ENCODE measurements around the gene MUC5B. TPM values are rescaled to one million over a fixed set of nuclear protein-coding genes. Genes with fewer than 3 reads are reported as not detected.
"Not testable (repeated sequence)": the region's sequence is repeated elsewhere in the genome, so short reads cannot be mapped to it uniquely, and the experiment has no call there.

Gene MUC5B
- total RNA-seq, 4 donors from 2014 or later = 0.04 to 139 (median 1.6) TPM

DNA sequence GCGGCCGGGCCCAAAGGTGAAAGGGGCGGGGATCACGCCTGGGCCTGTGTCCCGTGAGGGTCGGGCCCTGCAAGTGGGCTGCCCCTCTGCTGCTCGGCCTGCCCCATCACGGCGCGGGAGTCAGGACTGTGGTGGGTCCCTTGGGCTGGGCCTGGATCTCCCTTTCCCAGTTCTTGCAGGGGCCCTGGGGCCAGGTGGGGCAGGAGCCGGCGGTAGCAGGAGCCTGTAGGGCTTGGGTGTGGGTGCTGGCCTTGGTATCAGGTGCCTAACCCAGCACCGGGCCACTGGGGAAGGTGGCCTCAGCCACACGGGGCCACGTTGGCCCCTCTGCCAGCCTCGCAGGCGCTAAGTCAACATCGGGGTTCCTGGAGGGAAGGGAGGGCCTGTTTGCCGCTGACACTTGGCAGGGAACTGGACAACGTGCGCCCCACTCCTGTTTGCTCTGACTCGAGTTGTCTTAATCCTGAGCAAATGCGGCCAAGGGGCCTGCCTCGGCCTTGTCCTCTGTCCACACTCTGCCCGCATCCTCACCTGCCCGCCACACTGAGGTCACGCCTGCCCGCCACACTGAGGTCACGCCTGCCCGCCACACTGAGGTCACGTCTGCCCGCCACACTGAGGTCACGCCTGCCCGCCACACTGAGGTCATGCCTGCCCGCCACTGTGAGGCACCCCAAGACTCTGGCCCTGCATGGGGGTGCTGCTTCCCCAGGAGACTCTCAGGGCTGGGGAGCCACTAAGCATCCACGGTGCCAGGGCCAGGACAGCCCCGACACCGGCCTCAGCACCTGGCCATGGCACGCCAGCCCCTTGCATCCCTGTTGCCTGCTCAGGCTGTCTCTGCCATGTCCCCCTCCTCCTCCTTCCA is 14.2 kb upstream of the MUC5B start:
- Histone ChIP-seq H3K9me3 (peaks cover 0 to 34% (median 5%) of the 10 kb centered on the region in 3 donors), H3K4me1 (no peaks in the 10 kb centered on the region), H3K27ac (no peak overlapping the region), H3K4me3 (no peak overlapping the region), H3K36me3 (no peaks in the 10 kb centered on the region), H3K27me3 (peaks cover 0 to 77% (median 0%) of the 10 kb centered on the region in 4 donors)
- TF ChIP-seq CTCF (IDR thresholded peaks at IDR 0.05) (no peak), POLR2A (IDR thresholded peaks at IDR 0.05) (no peak)
- 83 to 99% methylated on average over 7 to 9 of the region's 39 CpGs for WGBS, 2 donors
- no peak for DNase-seq
- intact Hi-C loops (cut with DNase I) = loop anchor here (10.0 kb wide), 2 partner anchors 306 to 366 kb away; partner anchors contain the start of gene DUSP8

GRCh38 chr11:1209371-1210057 is 13.4 kb upstream of the MUC5B start:
- H3K27ac ChIP-seq = no peak overlapping the region
- peaks cover 0 to 68% (median 0%) of the 10 kb centered on the region in 4 donors for H3K27me3 ChIP-seq
- DNase-seq = no peak
- H3K9me3 ChIP-seq = peaks cover 0 to 34% (median 5%) of the 10 kb centered on the region in 3 donors
- H3K4me3 ChIP-seq = no peak overlapping the region
- 80 to 84% methylated on average over 10 to 12 of the region's 17 CpGs for WGBS, 2 donors
- no peaks in the 10 kb centered on the region for H3K36me3 ChIP-seq
- TF ChIP-seq POLR2A (IDR thresholded peaks at IDR 0.05) (no peak), CTCF (IDR thresholded peaks at IDR 0.05) (no peak)
- no peaks in the 10 kb centered on the region for H3K4me1 ChIP-seq
- intact Hi-C loops (cut with DNase I) = loop anchor here (10.0 kb wide), 2 partner anchors 305 to 365 kb away; partner anchors contain the start of gene DUSP8

DNA sequence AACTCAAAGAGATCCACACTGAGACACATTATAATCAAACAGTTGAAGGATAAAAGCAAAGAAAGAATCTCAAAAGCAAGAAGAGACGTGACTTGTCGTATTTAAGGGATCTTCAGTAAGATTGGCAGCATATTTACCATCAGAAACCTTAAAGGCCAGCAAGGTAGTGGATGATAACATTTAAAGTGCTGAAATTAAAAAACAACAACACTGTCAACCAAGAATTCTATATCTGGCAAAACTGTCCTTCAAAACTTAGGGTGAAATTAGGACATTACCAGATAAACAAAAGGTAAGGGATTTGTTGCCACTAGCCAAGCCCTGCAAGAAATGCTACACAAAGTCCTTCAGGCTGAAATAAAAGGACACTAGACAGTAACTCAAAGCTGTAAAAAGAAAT is 11.0 kb upstream of the MUC5B start:
- TF ChIP-seq POLR2A (IDR thresholded peaks at IDR 0.05) (no peak), CTCF (IDR thresholded peaks at IDR 0.05) (no peak)
- peaks cover 0 to 34% (median 5%) of the 10 kb centered on the region in 3 donors for H3K9me3 ChIP-seq
- no peak for DNase-seq
- H3K27me3 ChIP-seq = peaks cover 0 to 57% (median 0%) of the 10 kb centered on the region in 4 donors
- H3K4me3 ChIP-seq = no peak overlapping the region
- intact Hi-C loops (cut with DNase I) = no loop called here
- no peak overlapping the region for H3K27ac ChIP-seq
- WGBS, 2 donors = 67 to 75% methylated on average over 2 of the region's 2 CpGs
- no peaks in the 10 kb centered on the region for H3K4me1 ChIP-seq
- no peaks in the 10 kb centered on the region for H3K36me3 ChIP-seq

GRCh38 chr11:1215826-1216225 is 7.0 kb upstream of the MUC5B start:
- intact Hi-C loops (cut with DNase I); DNase-seq: not testable (repeated sequence)

DNA sequence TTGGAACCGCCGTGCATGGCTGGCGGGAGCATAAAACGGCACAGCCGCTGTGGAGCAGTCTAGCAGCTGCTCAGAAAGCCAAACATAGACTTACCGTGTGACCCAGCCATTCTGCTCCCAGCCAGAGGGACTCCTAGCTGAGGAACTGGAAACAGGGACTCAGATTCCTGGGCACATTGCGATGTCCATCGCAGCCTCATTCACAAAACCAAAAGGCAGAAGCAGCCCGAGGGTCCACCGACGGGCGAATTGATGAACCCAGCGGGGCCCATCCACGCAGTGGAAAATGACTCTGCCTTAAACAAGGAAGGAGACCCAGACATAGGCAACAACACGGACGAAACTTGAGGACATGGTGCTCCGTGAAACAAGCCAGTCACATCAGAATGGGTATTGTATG is 5.7 kb upstream of the MUC5B start:
- no peak overlapping the region for H3K27ac ChIP-seq
- H3K27me3 ChIP-seq = peaks cover 0 to 58% (median 0%) of the 10 kb centered on the region in 4 donors
- H3K36me3 ChIP-seq = no peaks in the 10 kb centered on the region
- peaks cover 0 to 9% (median 0%) of the 10 kb centered on the region in 3 donors for H3K9me3 ChIP-seq
- TF ChIP-seq POLR2A (IDR thresholded peaks at IDR 0.05) (no peak), CTCF (IDR thresholded peaks at IDR 0.05) (no peak)
- H3K4me1 ChIP-seq = no peaks in the 10 kb centered on the region
- DNase-seq = no peak
- intact Hi-C loops (cut with DNase I) = no loop called here
- H3K4me3 ChIP-seq = no peak overlapping the region
- WGBS, 2 donors = 87 to 88% methylated on average over 17 of the region's 17 CpGs

More at GRCh38 chr11:1215826-1216225, 7.0 kb upstream of the MUC5B start:
- not testable (repeated sequence) for H3K27ac ChIP-seq, H3K4me3 ChIP-seq, H3K36me3 ChIP-seq, H3K4me1 ChIP-seq
- H3K9me3 ChIP-seq = peaks cover 0 to 22% (median 5%) of the 10 kb centered on the region in 3 donors
- WGBS, 2 donors = 60 to 64% methylated on average over 2 to 3 of the region's 8 CpGs
- peaks cover 0 to 52% (median 0%) of the 10 kb centered on the region in 4 donors for H3K27me3 ChIP-seq

Measured in esophagus squamous epithelium (tissue), 5 donors.